Progenitor cell of endocrine pancreas (in vitro differentiated cells): Measurements from ENCODE around the gene NADSYN1. TPM values are rescaled to one million over a fixed set of nuclear protein-coding genes. Genes with fewer than 3 reads are reported as not detected.

Experiments used
- DNase-seq: peaks from one replicate; pipeline ENCODE4 v3.0.0; 2021; ENCODE audit warnings: low spot score; ENCODE audit not compliant: unreplicated experiment
- H3K27ac Mint-ChIP-seq: 2 replicates; pipeline ENCODE4 v1.8.0; 2021; ENCODE audit warnings: mild to moderate bottlenecking, moderate library complexity, mixed read lengths
- H3K27me3 Mint-ChIP-seq: 2 replicates; pipeline ENCODE4 v1.8.0; 2021; ENCODE audit warnings: mixed read lengths
- H3K36me3 Mint-ChIP-seq: 2 replicates; pipeline ENCODE4 v1.8.0; 2022; ENCODE audit warnings: mixed read lengths; ENCODE audit not compliant: insufficient read depth
- H3K4me1 Mint-ChIP-seq: 2 replicates; pipeline ENCODE4 v1.8.0; 2021; ENCODE audit warnings: low read depth, mixed read lengths
- H3K4me3 Mint-ChIP-seq: 2 replicates; pipeline ENCODE4 v1.8.0; 2021; ENCODE audit warnings: low read depth, mild to moderate bottlenecking, moderate library complexity, mixed read lengths
- H3K9me3 Mint-ChIP-seq: 2 replicates; pipeline ENCODE4 v1.8.0; 2021; ENCODE audit warnings: low read depth, mixed read lengths
- total RNA-seq: library from RNA; stranded (reverse); gene quantifications from 2 replicates; pipeline ENCODE4 v1.2.1, GENCODE V29; 2021
- TF ChIP-seq, protein P1 (sequence below): fragments of 200-600 bp; sonication (generic); IDR thresholded peaks from one replicate; pipeline ENCODE4 v1.5.0; 2021; ENCODE audit warnings: antibody characterized with exemption, mild to moderate bottlenecking; ENCODE audit not compliant: unreplicated experiment

The NADSYN1 gene
- total RNA-seq, 1 donor from 2014 or later: 72.0 TPM

- no peaks in the 10 kb centered on the region for H3K27me3 Mint-ChIP-seq
- no peak overlapping the region for H3K4me3 Mint-ChIP-seq
Observed at GRCh38 chr11:71482216-71482615, 29.2 kb downstream of the NADSYN1 start.

DNA sequence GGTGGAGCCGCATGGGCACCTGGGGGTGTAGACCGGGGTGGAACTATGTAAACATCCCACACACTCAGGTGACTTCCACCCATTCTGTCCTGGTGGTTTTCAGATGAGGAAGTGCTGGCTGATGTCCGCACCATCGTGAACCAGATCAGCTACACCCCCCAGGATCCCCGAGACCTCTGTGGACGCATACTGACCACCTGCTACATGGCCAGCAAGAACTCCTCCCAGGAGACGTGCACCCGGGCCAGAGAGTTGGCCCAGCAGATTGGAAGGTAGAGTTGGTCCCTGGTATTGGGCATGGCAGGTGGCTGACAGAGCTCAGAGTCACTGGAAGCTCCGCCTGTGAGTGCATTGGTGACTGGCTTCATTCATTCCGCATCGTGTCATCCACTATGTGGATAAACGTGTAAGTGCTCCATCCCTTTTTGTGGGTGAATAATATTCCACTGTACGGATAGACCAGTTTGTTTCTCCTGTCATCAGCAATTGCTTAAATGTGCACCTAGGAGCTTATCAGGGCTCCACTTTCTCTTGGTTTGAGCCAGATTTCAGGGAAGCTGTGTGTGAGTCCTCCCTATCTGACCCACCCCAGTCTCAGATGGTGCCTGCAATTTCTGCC is 29.9 kb downstream of the NADSYN1 start:
- no peaks in the 10 kb centered on the region for H3K9me3 Mint-ChIP-seq
- TF ChIP-seq, protein P1, sequence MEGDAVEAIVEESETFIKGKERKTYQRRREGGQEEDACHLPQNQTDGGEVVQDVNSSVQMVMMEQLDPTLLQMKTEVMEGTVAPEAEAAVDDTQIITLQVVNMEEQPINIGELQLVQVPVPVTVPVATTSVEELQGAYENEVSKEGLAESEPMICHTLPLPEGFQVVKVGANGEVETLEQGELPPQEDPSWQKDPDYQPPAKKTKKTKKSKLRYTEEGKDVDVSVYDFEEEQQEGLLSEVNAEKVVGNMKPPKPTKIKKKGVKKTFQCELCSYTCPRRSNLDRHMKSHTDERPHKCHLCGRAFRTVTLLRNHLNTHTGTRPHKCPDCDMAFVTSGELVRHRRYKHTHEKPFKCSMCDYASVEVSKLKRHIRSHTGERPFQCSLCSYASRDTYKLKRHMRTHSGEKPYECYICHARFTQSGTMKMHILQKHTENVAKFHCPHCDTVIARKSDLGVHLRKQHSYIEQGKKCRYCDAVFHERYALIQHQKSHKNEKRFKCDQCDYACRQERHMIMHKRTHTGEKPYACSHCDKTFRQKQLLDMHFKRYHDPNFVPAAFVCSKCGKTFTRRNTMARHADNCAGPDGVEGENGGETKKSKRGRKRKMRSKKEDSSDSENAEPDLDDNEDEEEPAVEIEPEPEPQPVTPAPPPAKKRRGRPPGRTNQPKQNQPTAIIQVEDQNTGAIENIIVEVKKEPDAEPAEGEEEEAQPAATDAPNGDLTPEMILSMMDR: no peak
- no peaks in the 10 kb centered on the region for H3K27me3 Mint-ChIP-seq
- H3K27ac Mint-ChIP-seq: no peak overlapping the region
- no peak for DNase-seq
- peaks cover 8% of the 10 kb centered on the region for H3K4me1 Mint-ChIP-seq
- H3K4me3 Mint-ChIP-seq: no peak overlapping the region
- peaks cover 45% of the 10 kb centered on the region for H3K36me3 Mint-ChIP-seq

More at GRCh38 chr11:71482216-71482615, 29.2 kb downstream of the NADSYN1 start:
- H3K27ac Mint-ChIP-seq: no peak overlapping the region
- peaks cover 8% of the 10 kb centered on the region for H3K4me1 Mint-ChIP-seq
- TF ChIP-seq, protein P1: no peak
- no peaks in the 10 kb centered on the region for H3K9me3 Mint-ChIP-seq
- H3K36me3 Mint-ChIP-seq: peaks cover 47% of the 10 kb centered on the region
- no peak for DNase-seq

GRCh38 chr11:71483692-71484091 is 30.7 kb downstream of the NADSYN1 start:
- Mint-ChIP-seq H3K36me3 (peaks cover 46% of the 10 kb centered on the region), H3K4me3 (no peak overlapping the region), H3K9me3 (no peaks in the 10 kb centered on the region), H3K4me1 (peaks cover 16% of the 10 kb centered on the region), H3K27ac (no peak overlapping the region), H3K27me3 (no peaks in the 10 kb centered on the region)
- no peak for DNase-seq
- TF ChIP-seq, protein P1: no peak

- Mint-ChIP-seq H3K9me3 (no peaks in the 10 kb centered on the region), H3K27ac (no peak overlapping the region), H3K27me3 (no peaks in the 10 kb centered on the region), H3K4me3 (no peak overlapping the region), H3K36me3 (peaks cover 46% of the 10 kb centered on the region), H3K4me1 (peaks cover 19% of the 10 kb centered on the region)
- TF ChIP-seq, protein P1: no peak
- no peak for DNase-seq
Observed at GRCh38 chr11:71484248-71485062, 31.5 kb downstream of the NADSYN1 start.

DNA sequence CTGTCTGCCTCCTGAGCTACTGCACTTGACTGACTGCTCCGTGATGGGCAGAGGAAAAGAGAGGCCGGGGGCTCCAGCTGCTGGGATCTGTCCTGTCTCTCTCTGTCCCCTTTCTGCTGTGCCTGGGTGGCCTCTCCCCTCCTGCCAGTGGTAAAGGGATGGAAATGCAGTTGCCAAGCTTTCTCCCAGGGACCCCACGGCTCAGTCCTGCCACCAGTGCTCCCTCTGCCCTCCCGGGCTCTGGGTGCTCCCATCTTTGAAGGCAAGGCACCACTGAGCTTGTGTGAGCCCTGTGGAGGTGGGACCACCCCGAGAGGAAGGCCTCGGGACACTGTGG is 32.0 kb downstream of the NADSYN1 start:
- no peaks in the 10 kb centered on the region for H3K9me3 Mint-ChIP-seq
- peaks cover 44% of the 10 kb centered on the region for H3K36me3 Mint-ChIP-seq
- DNase-seq: no peak
- no peak overlapping the region for H3K4me3 Mint-ChIP-seq
- H3K27me3 Mint-ChIP-seq: no peaks in the 10 kb centered on the region
- TF ChIP-seq, protein P1: no peak
- H3K27ac Mint-ChIP-seq: no peak overlapping the region
- H3K4me1 Mint-ChIP-seq: peaks cover 19% of the 10 kb centered on the region
